HepG2 (cell line): Measurements from ENCODE around the gene MPZL3. TPM values are rescaled to one million over a fixed set of nuclear protein-coding genes. Genes with fewer than 3 reads are reported as not detected.

ENCODE experiments used
- ATAC-seq: fragments of 200-7000 bp; cut with Tn5 transposase; 3 replicates; pipeline ENCODE4 v1.9.1; 2020; ENCODE audit warnings: mild to moderate bottlenecking, moderate library complexity
- BruUV-seq: library from RNA; stranded (reverse); fragments of 400-500 nt; replicated peaks from 2 replicates; lab custom pipeline; 2021; lab: Mats Ljungman, UMichigan
- CTCF ChIA-PET: fragments of 300-600 bp; formaldehyde crosslinking; extraction: SDS; loops from one replicate; lab custom pipeline; 2021; ENCODE audit warnings: low total read pairs, inconsistent platforms, low intra/inter-chr PET ratio; lab: Yijun Ruan, JAX
- POLR2A ChIA-PET: fragments of 350-600 bp; sonication (Branson Sonifier 250); formaldehyde crosslinking; loops from one replicate; lab custom pipeline; 2020; ENCODE audit warnings: antibody characterized with exemption, inconsistent platforms; lab: Yijun Ruan, JAX
- DNase-seq: peaks from one replicate; pipeline ENCODE4 v3.0.0-alpha.2; 2015; ENCODE audit warnings: low spot score
- FAIRE-seq: peaks from 3 replicates; lab custom pipeline; 2011; peaks lifted over from hg19 to GRCh38; lab: Jason Lieb, UNC
- H2AFZ ChIP-seq: one replicate; pipeline ENCODE4 v1.6.1; 2011; ENCODE audit warnings: low read length, inconsistent platforms
- H3K27ac ChIP-seq: fragments of 300-600 bp; 3 replicates; pipeline ENCODE4 v1.8.0; 2011; ENCODE audit warnings: mixed run types, mild to moderate bottlenecking, mixed read lengths, low read length, inconsistent platforms; ENCODE audit not compliant: insufficient read depth; ENCODE audit errors: extremely low read length
- H3K27me3 ChIP-seq, 2 experiments: fragments of 200-600 bp in 1 of 2; 2 replicates in 1 of 2; 3 replicates in 1 of 2; pipeline versions ENCODE4 v1.6.0 to v1.8.0; 2011; ENCODE audit warnings: low read length in 2 of 2, mild to moderate bottlenecking in 2 of 2, moderate library complexity in 2 of 2, inconsistent platforms in 1 of 2; ENCODE audit not compliant: insufficient read depth in 2 of 2, control insufficient read depth in 1 of 2
- H3K36me3 ChIP-seq, 2 experiments: fragments of 200-600 bp in 1 of 2; replicated peaks in 1 of 2; 2 replicates in 1 of 2; 3 replicates in 1 of 2; pipeline versions ENCODE4 v1.5.1 to v1.8.0; 2011; ENCODE audit warnings: low read length in 2 of 2, inconsistent platforms in 1 of 2; ENCODE audit not compliant: insufficient read depth in 2 of 2, control insufficient read depth in 1 of 2
- H3K4me1 ChIP-seq: 2 replicates; pipeline ENCODE4 v1.5.1; 2012; ENCODE audit warnings: low read length, inconsistent platforms; ENCODE audit not compliant: insufficient read depth
- H3K4me2 ChIP-seq: 2 replicates; pipeline ENCODE4 v1.6.0; 2011; ENCODE audit warnings: low read depth, low read length, inconsistent platforms
- H3K4me3 ChIP-seq, 3 experiments: fragments of 200-600 bp in 1 of 3; sonication (generic), shearing (Covaris generic) in 1 of 3; replicated peaks in 1 of 3; 2 replicates each; pipeline ENCODE4 v1.5.1; 2011 to 2016; ENCODE audit warnings: low read length in 3 of 3, inconsistent platforms in 2 of 3, low read depth in 2 of 3, mild to moderate bottlenecking in 2 of 3, control low read depth in 1 of 3, mixed read lengths in 1 of 3; ENCODE audit not compliant: insufficient read depth in 1 of 3
- H3K79me2 ChIP-seq: one replicate; pipeline ENCODE4 v1.6.1; 2011; ENCODE audit warnings: low read length, inconsistent platforms; ENCODE audit not compliant: insufficient read depth
- H3K9ac ChIP-seq: 2 replicates; pipeline ENCODE4 v1.6.0; 2011; ENCODE audit warnings: mild to moderate bottlenecking, low read depth, low read length, inconsistent platforms; ENCODE audit not compliant: insufficient read depth
- H3K9me3 ChIP-seq: 2 replicates; pipeline ENCODE4 v1.5.1; 2012; ENCODE audit warnings: mild to moderate bottlenecking, low read length
- H4K20me1 ChIP-seq: 2 replicates; pipeline ENCODE4 v1.6.0; 2011; ENCODE audit warnings: inconsistent platforms, mild to moderate bottlenecking, low read length, moderate library complexity; ENCODE audit not compliant: insufficient read depth
- CREB1 ChIP-seq, 2 experiments: fragments of 450-650 bp in 1 of 2; IDR thresholded peaks; 2 replicates each; pipeline ENCODE4 v1.6.1; 2016 to 2017; ENCODE audit warnings: control low read depth in 1 of 2, mild to moderate bottlenecking in 1 of 2, missing compliant biosample characterization in 1 of 2, missing genetic modification characterization in 1 of 2
- PHF5A ChIP-seq: IDR thresholded peaks from one replicate; pipeline ENCODE4 v1.6.1; 2018; ENCODE audit warnings: low read depth, missing genetic modification reagents; ENCODE audit not compliant: unreplicated experiment
- PLRG1 ChIP-seq: fragments of 450-650 bp; conservative IDR thresholded peaks from 2 replicates; pipeline ENCODE4 v1.6.1; 2016
- ZNF468 ChIP-seq: sonication (generic); formaldehyde crosslinking; IDR thresholded peaks from 2 replicates; pipeline ENCODE4 v1.8.0; 2022; ENCODE audit warnings: mild to moderate bottlenecking, moderate library complexity, missing genetic modification reagents
- WGBS: methylation state at CpG from one replicate; pipeline ENCODE4 v1.1.6; 2017; ENCODE audit warnings: low lambda C conversion rate; 5-methylcytosine and 5-hydroxymethylcytosine counted together
- in situ Hi-C: cut with HindIII; loops from 2 replicates; pipeline ENCODE4 v1.10.0; 2017; ENCODE audit warnings: low pct_unique_long_range_greater_than_20kb; ENCODE audit not compliant: extremely low pct_ligation_motif_present
- intact Hi-C: fragments of 100-400 bp; cut with micrococcal nuclease; formaldehyde crosslinking; loops from one replicate; pipeline ENCODE4 v1.10.0; 2022; ENCODE audit not compliant: unreplicated experiment
- polyA plus RNA-seq, 8 experiments: library from polyadenylated mRNA; depleted of rRNA in 3 of 8; stranded (reverse) in 7 of 8; unstranded in 1 of 8; fragments of >200 nt; fragmentation: Illumina TruSeq in 4 of 8; extraction: Trizol in 4 of 8; gene quantifications; 2 replicates each; pipeline versions ENCODE4 v1.2.1 to v1.2.3, GENCODE V29; 2011 to 2016; ENCODE audit warnings: low read depth in 4 of 8, missing spikeins in 1 of 8, mixed read lengths in 1 of 8; ENCODE audit not compliant: insufficient read depth in 1 of 8
- total RNA-seq, 5 experiments: library from RNA; depleted of rRNA; stranded (reverse); fragments of >200 nt; fragmentation: Illumina TruSeq; extraction: Trizol; gene quantifications; 2 replicates each; pipeline ENCODE4 v1.2.3, GENCODE V29; 2016; ENCODE audit warnings: low read depth in 1 of 5
- TF ChIP-seq, protein P1 (sequence below): sonication (generic); formaldehyde crosslinking; IDR thresholded peaks from 2 replicates; pipeline ENCODE4 v1.5.0; 2020; ENCODE audit warnings: mild to moderate bottlenecking, missing genetic modification reagents, borderline replicate concordance
- TF ChIP-seq, protein P2 (sequence below): sonication (generic); formaldehyde crosslinking; IDR thresholded peaks from 2 replicates; pipeline ENCODE4 v1.4.0; 2020; ENCODE audit warnings: mild to moderate bottlenecking, missing genetic modification reagents
- TF ChIP-seq, protein P3 (sequence below): sonication (generic); formaldehyde crosslinking; IDR thresholded peaks from 2 replicates; pipeline ENCODE4 v1.4.0; 2020; ENCODE audit warnings: missing genetic modification reagents

Gene MPZL3
- total and polyA plus RNA-seq, 2 of the 13 experiments (the other 11 are each of a cell fraction or from before 2014, with no cell fraction given) = 5.3 to 9.3 TPM

DNA sequence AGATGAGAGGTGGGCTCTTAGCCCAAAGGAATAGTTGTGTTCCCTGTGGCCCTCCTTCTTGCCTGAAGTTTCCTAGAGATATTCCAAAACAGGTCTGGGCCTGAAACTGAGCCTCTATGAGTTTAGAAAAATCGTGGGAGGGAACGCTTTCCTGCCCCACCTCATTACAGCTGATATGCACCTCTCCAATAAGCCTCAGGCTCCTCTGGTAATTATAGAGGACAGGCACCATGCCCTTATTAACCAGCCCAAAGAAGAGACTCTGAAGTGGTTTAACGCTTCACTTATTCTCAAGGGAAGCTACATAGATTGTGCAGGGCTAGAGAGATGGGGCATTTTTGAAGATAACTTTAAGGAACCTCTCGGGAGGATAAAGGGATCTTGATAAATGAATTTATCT lies 15.3 kb upstream of the MPZL3 start:
- CTCF ChIA-PET = no interaction called here
- Histone ChIP-seq H3K9ac (no peak overlapping the region), H3K27ac (no peak overlapping the region), H3K27me3 (peaks cover 1 to 22% of the 10 kb centered on the region in 2 experiments; a peak in 4 of 5 replicates), H3K36me3 (peaks cover 0 to 2% of the 10 kb centered on the region in 2 experiments; a peak in 1 of 5 replicates), H3K79me2 (peaks cover 7% of the 10 kb centered on the region), H3K4me1 (peaks cover 31% of the 10 kb centered on the region), H3K4me3 (no peak overlapping the region), H2AFZ (no peak overlapping the region), H4K20me1 (no peaks in the 10 kb centered on the region), H3K4me2 (no peak overlapping the region), H3K9me3 (no peaks in the 10 kb centered on the region)
- POLR2A ChIA-PET = no interaction called here
- 40% methylated on average over 4 of the region's 4 CpGs for whole genome bisulfite sequencing
- FAIRE-seq (no peak), ATAC-seq (no peak), DNase-seq (no peak)
- BruUV-seq = no TSS peak
- in situ Hi-C loops (no loop called here), intact Hi-C loops (no loop called here)
- TF ChIP-seq, protein P1, sequence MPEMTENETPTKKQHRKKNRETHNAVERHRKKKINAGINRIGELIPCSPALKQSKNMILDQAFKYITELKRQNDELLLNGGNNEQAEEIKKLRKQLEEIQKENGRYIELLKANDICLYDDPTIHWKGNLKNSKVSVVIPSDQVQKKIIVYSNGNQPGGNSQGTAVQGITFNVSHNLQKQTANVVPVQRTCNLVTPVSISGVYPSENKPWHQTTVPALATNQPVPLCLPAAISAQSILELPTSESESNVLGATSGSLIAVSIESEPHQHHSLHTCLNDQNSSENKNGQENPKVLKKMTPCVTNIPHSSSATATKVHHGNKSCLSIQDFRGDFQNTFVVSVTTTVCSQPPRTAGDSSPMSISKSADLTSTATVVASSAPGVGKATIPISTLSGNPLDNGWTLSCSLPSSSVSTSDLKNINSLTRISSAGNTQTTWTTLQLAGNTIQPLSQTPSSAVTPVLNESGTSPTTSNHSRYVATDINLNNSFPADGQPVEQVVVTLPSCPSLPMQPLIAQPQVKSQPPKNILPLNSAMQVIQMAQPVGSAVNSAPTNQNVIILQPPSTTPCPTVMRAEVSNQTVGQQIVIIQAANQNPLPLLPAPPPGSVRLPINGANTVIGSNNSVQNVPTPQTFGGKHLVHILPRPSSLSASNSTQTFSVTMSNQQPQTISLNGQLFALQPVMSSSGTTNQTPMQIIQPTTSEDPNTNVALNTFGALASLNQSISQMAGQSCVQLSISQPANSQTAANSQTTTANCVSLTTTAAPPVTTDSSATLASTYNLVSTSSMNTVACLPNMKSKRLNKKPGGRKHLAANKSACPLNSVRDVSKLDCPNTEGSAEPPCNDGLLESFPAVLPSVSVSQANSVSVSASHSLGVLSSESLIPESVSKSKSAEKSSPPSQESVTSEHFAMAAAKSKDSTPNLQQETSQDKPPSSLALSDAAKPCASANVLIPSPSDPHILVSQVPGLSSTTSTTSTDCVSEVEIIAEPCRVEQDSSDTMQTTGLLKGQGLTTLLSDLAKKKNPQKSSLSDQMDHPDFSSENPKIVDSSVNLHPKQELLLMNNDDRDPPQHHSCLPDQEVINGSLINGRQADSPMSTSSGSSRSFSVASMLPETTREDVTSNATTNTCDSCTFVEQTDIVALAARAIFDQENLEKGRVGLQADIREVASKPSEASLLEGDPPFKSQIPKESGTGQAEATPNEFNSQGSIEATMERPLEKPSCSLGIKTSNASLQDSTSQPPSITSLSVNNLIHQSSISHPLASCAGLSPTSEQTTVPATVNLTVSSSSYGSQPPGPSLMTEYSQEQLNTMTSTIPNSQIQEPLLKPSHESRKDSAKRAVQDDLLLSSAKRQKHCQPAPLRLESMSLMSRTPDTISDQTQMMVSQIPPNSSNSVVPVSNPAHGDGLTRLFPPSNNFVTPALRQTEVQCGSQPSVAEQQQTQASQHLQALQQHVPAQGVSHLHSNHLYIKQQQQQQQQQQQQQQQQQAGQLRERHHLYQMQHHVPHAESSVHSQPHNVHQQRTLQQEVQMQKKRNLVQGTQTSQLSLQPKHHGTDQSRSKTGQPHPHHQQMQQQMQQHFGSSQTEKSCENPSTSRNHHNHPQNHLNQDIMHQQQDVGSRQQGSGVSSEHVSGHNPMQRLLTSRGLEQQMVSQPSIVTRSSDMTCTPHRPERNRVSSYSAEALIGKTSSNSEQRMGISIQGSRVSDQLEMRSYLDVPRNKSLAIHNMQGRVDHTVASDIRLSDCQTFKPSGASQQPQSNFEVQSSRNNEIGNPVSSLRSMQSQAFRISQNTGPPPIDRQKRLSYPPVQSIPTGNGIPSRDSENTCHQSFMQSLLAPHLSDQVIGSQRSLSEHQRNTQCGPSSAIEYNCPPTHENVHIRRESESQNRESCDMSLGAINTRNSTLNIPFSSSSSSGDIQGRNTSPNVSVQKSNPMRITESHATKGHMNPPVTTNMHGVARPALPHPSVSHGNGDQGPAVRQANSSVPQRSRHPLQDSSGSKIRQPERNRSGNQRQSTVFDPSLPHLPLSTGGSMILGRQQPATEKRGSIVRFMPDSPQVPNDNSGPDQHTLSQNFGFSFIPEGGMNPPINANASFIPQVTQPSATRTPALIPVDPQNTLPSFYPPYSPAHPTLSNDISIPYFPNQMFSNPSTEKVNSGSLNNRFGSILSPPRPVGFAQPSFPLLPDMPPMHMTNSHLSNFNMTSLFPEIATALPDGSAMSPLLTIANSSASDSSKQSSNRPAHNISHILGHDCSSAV (CRISPR knock-in tag) = no peak
- TF ChIP-seq PHF5A (no peak), ZNF468 (CRISPR knock-in tag) (no peak), PLRG1 (no peak), CREB1 (IDR thresholded peaks at IDR 0.05) (no peak), CREB1 (CRISPR knock-in tag; IDR thresholded peaks at IDR 0.05) (no peak)
- TF ChIP-seq, protein P2, sequence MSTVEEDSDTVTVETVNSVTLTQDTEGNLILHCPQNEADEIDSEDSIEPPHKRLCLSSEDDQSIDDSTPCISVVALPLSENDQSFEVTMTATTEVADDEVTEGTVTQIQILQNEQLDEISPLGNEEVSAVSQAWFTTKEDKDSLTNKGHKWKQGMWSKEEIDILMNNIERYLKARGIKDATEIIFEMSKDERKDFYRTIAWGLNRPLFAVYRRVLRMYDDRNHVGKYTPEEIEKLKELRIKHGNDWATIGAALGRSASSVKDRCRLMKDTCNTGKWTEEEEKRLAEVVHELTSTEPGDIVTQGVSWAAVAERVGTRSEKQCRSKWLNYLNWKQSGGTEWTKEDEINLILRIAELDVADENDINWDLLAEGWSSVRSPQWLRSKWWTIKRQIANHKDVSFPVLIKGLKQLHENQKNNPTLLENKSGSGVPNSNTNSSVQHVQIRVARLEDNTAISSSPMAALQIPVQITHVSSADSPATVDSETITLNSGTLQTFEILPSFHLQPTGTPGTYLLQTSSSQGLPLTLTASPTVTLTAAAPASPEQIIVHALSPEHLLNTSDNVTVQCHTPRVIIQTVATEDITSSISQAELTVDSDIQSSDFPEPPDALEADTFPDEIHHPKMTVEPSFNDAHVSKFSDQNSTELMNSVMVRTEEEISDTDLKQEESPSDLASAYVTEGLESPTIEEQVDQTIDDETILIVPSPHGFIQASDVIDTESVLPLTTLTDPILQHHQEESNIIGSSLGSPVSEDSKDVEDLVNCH (CRISPR knock-in tag) = no peak
- TF ChIP-seq, protein P3, sequence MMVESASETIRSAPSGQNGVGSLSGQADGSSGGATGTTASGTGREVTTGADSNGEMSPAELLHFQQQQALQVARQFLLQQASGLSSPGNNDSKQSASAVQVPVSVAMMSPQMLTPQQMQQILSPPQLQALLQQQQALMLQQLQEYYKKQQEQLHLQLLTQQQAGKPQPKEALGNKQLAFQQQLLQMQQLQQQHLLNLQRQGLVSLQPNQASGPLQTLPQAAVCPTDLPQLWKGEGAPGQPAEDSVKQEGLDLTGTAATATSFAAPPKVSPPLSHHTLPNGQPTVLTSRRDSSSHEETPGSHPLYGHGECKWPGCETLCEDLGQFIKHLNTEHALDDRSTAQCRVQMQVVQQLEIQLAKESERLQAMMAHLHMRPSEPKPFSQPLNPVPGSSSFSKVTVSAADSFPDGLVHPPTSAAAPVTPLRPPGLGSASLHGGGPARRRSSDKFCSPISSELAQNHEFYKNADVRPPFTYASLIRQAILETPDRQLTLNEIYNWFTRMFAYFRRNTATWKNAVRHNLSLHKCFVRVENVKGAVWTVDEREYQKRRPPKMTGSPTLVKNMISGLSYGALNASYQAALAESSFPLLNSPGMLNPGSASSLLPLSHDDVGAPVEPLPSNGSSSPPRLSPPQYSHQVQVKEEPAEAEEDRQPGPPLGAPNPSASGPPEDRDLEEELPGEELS (CRISPR knock-in tag) = no peak
